Gastrocnemius medialis (tissue), 4 donors: ENCODE measurements around the gene MS4A15.

ENCODE experiments used
- POLR2A ChIP-seq, 2 donors: fragments of 450-650 bp; IDR thresholded peaks; one replicate each; pipeline ENCODE4 v1.6.1; 2017; ENCODE audit warnings: antibody characterized with exemption in 2 of 2, mild to moderate bottlenecking in 2 of 2, moderate library complexity in 2 of 2
- TF ChIP-seq, protein P1 (sequence below), 5 experiments: fragments of 450-650 bp in 3 of 5; fragments of 200-600 bp in 2 of 5; sonication (generic) in 2 of 5; IDR thresholded peaks in 4 of 5; conservative IDR thresholded peaks in 1 of 5; 1 replicate in 4 of 5; 2 replicates in 1 of 5; pipeline ENCODE4 v1.5.1; 2016 to 2019; ENCODE audit warnings: antibody characterized with exemption in 5 of 5, mild to moderate bottlenecking in 3 of 5, moderate library complexity in 3 of 5

- TF ChIP-seq, protein P1, sequence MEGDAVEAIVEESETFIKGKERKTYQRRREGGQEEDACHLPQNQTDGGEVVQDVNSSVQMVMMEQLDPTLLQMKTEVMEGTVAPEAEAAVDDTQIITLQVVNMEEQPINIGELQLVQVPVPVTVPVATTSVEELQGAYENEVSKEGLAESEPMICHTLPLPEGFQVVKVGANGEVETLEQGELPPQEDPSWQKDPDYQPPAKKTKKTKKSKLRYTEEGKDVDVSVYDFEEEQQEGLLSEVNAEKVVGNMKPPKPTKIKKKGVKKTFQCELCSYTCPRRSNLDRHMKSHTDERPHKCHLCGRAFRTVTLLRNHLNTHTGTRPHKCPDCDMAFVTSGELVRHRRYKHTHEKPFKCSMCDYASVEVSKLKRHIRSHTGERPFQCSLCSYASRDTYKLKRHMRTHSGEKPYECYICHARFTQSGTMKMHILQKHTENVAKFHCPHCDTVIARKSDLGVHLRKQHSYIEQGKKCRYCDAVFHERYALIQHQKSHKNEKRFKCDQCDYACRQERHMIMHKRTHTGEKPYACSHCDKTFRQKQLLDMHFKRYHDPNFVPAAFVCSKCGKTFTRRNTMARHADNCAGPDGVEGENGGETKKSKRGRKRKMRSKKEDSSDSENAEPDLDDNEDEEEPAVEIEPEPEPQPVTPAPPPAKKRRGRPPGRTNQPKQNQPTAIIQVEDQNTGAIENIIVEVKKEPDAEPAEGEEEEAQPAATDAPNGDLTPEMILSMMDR (IDR thresholded peaks at IDR 0.05 in 4 of 5, conservative IDR thresholded peaks at IDR 0.05 in 1 of 5), result no peak
- TF ChIP-seq POLR2A (IDR thresholded peaks at IDR 0.05), result no peak
These were observed 46.7 kb downstream of the MS4A15 start for GRCh38 chr11:60803273-60803936.
